Inflammatory macrophage treated with lipopolysaccharide for 4 hours (primary cell): Measurements from ENCODE around the gene SARM1.
A peak's percentile ranks its signal among the peaks of the same experiment; 100 is the strongest.

Experiments used
- DNase-seq: peaks from one replicate; pipeline ENCODE4 v3.0.0-alpha.2; 2020

The SARM1 gene

DNA sequence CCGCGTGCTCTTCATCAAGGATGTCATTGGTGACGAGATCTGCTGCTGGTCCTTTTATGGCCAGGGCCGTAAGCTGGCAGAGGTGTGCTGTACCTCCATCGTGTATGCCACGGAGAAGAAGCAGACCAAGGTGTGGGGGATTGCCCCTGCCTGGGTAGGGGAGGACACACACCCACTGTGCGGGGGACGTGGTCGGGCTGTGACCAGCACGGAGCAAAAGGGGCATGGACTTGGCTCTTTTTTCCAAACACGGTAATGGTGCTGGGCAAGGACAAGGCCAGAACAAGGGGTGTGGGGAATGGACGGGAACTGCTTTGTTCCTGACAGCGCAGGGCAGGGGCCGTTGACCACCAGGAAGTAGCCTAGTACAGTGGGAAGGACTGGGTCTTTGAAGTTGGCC lies 29.2 kb upstream of the SARM1 start:
- DNase-seq: no peak

DNA sequence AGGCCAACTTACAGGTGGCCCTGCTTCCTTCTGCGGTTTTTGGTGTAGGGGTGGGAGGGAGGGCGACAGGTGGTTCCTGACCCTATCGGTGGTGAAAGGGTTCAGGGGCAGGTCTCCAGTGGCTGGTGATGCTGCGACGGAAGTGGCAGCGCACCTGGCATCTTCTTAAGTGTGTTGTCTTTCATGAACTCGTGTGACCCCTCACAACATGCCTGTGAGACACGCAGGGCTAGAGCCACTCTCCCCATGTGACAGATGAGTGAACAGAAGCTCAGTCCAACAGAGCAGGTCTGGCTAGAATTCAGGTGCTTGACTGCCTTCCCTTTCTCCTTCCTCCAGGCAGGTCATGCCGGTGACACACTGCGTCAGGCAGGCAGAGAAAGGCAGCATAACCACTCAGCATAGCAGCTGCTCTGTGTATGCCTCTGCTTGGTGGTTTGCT lies 28.0 kb upstream of the SARM1 start:
- DNase-seq: no peak

DNA sequence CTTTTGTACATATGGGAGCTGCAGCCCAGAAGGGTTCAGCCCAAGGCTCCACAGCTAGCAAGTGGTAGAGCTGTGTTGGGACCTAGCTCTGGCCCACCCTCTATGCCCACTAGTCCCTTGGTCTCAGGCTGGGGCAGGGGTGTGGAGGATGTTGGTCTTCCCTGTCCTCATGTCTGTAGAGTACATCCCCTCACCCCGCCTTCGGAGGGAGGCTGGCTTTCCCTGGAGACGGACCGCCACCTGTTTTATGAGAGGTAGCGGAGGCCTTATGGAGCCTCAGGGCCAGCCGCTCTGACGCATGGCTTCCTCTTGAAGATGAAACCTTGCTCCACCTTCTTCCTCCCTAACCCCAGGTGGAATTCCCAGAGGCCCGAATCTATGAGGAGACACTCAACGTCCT lies 27.5 kb upstream of the SARM1 start:
- no peak for DNase-seq

GRCh38 chr17:28344435-28344901 lies 27.0 kb upstream of the SARM1 start:
- no peak for DNase-seq

DNA sequence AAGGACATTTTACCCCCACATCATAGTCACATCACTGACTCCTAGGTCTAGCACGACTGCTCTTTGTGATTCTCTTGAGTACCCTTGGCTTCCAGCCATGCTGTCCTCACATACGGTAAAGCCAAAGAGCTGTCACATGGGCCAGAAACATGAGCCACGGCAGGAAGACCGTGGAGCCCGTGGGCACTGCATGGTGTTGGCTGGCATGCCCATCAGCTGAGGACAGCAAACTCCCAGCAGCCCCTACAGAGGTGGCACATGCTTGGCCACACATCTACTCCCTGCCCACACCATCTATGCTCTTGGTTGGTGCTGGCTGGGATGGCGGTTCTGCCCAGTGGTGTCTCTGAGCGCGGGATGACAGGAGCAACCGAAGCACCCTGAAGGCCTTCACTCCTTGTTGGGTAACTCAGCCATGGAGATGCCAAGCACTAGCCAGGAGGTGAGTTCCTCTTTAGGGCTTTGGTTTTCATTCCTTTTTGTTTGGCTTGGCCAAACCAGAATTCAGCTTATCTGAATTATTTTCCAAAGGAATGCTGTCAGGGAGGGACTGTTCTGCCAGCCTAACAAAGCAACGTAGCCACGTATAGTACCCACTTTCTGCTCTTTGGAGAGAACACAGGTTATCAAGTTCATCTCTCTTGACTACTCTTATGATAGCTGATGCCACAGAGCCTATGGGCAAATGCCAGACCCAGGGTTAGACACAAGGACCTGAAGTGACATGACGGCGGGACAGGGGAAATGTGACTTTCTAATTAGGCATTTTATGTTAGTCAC lies 25.9 kb upstream of the SARM1 start:
- DNase-seq: no peak

DNA sequence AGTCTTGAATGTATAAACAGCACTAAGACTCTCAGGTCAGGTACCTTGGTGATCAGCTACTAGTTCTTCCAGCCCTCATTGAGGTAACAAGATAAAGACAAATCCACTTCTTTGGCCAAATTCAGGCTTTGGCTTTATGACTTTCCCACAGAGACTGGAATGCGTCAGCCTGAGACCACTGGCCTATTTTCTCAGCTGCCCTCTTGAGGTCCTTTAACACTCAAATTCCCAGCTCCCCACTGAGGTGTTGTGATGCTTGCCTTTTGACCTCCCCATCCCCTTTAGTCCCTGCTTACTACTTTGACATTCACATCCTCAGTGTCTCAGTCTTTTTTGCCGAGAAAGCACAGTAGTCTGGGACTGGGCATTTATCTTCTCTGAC lies 25.3 kb upstream of the SARM1 start:
- DNase-seq: no peak

GRCh38 chr17:28346746-28347246 lies 24.7 kb upstream of the SARM1 start:
- no peak for DNase-seq

- DNase-seq: no peak
Observed at GRCh38 chr17:28347261-28347891, 24.1 kb upstream of the SARM1 start.

DNA sequence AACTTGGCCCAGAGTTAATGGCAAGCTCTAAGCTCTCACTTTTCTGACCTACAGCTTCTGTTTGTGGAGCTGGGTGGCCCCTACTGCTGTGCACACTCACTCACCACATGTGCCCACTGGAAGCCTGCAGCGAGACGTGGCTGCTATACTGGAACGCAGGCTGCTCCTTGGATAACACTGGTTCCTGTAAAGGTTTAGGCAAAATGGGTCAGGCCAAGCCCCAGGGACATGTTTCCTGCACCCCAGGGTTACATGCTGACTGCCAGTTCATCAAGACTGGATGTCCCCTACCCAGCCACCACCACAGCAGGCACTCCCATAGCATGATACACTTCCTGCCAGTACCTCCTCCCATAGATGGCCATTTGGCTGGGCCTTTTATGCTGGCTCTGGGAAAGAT lies 22.5 kb upstream of the SARM1 start:
- no peak for DNase-seq

- DNase-seq: no peak
Observed at GRCh38 chr17:28350271-28350670, 21.2 kb upstream of the SARM1 start.

- DNase-seq: peak; percentile 96
Observed at GRCh38 chr17:28357061-28357900, 14.2 kb upstream of the SARM1 start, which contains the start of gene POLDIP2. Gene POLDIP2, minus strand, starts transcription at chr17:28357527. Its CDS starts 79 bp downstream, at chr17:28357448.

- no peak for DNase-seq
Observed at GRCh38 chr17:28357901-28358197, 13.6 kb upstream of the SARM1 start.

DNA sequence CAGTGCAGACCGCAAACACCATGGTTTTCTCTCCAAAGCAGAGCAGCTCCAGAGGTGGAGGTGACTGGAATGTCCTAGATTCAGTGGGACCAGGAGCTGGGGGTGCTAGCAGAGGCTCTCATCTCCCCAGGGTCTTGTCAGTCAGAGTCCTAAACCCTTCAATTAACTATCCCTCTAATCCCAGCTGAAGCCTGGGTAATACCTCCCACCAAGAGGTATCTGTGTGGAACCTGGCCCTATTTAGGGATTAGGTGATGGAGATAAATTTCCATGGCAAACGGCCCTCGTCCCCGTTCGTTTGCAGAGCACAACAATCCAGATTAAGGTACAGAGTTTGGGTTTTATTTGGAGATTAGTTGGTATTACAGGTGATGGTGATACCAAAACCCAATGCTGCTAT lies 8.3 kb upstream of the SARM1 start:
- no peak for DNase-seq

- no peak for DNase-seq
Observed at GRCh38 chr17:28363776-28364650, 7.5 kb upstream of the SARM1 start.

- no peak for DNase-seq
Observed at GRCh38 chr17:28364665-28365363, 6.7 kb upstream of the SARM1 start, which contains the start of gene SEBOX. Gene SEBOX, minus strand, starts transcription at chr17:28365199. Its CDS starts 48 bp downstream, at chr17:28365151.

GRCh38 chr17:28365487-28365886 lies 6.0 kb upstream of the SARM1 start:
- DNase-seq: no peak

- DNase-seq: no peak
Observed at GRCh38 chr17:28366605-28367004, 4.9 kb upstream of the SARM1 start.

- no peak for DNase-seq
Observed at GRCh38 chr17:28367641-28368305, 3.7 kb upstream of the SARM1 start.

GRCh38 chr17:28368306-28368831 lies 3.1 kb upstream of the SARM1 start:
- DNase-seq: no peak

DNA sequence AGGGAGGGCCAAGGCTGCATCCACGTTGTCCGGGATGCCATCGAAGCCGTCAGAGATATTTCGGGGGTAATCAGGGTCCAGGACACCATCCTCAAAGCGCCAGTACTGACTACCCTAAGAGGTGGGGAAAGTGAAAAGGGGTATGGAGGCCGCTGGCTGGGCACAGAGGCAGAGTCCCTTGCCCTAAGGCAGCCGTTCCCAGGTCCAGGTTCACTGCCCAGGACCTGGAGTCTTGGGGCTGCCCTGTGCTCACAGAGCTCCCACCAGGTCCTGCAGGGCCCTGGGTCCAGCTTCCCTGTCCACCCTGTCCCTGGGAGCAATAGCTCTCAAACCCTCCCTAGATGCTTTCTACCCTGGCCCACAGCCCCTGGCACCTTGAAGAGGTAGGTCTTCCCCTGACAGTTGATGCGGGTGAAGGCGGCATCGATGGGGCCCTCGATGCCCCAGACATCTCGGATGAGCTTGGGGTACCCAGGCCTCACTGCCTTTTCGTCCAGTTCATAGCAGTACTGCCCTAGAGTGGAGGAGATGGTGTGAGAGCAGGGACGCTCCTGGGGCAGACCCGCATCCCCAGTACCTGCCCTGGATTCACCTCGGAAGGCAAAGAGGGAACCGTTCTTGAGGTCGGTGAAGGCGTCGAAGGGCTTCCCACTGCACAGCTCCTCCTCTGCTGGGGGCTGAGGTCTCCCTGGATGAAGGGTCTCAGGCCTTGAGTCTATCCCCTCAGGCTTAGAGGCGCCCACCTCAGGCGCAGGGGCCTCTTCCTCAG lies 2.4 kb upstream of the SARM1 start:
- DNase-seq: no peak
